GM06990 (cell line): ENCODE results near the gene MCM3AP.

ENCODE experiments used
- DNase-seq: peaks from one replicate; pipeline ENCODE4 v3.0.0-alpha.2; 2011; ENCODE audit not compliant: insufficient read length; ENCODE audit errors: extremely low read depth
- H3K27me3 ChIP-seq: replicated peaks from 2 replicates; pipeline ENCODE4 v1.6.0; 2011; ENCODE audit warnings: low read length; ENCODE audit not compliant: control insufficient read depth, insufficient read depth
- H3K36me3 ChIP-seq: 2 replicates; pipeline ENCODE4 v1.5.1; 2011; ENCODE audit warnings: low read length; ENCODE audit not compliant: control insufficient read depth, insufficient read depth
- H3K4me3 ChIP-seq: replicated peaks from 2 replicates; pipeline ENCODE4 v1.5.1; 2011; ENCODE audit warnings: low read depth, mild to moderate bottlenecking, control low read depth, low read length
- CTCF ChIP-seq: IDR thresholded peaks from 2 replicates; pipeline ENCODE4 v1.5.1; 2011; ENCODE audit warnings: low read length, control low read depth, mild to moderate bottlenecking, inconsistent platforms; ENCODE audit not compliant: insufficient read depth, poor library complexity, severe bottlenecking

Gene MCM3AP

GRCh38 chr21:46210378-46211136 lies 74.9 kb downstream of the MCM3AP start:
- H3K36me3 ChIP-seq: peaks cover 10% of the 10 kb centered on the region
- no peak for TF ChIP-seq CTCF
- no peak for DNase-seq
- no peak overlapping the region for H3K4me3 ChIP-seq
- no peaks in the 10 kb centered on the region for H3K27me3 ChIP-seq

GRCh38 chr21:46208761-46209721 lies 76.4 kb downstream of the MCM3AP start:
- no peaks in the 10 kb centered on the region for H3K27me3 ChIP-seq
- no peak for TF ChIP-seq CTCF
- no peak for DNase-seq
- peaks cover 10% of the 10 kb centered on the region for H3K36me3 ChIP-seq
- H3K4me3 ChIP-seq: no peak overlapping the region

- Histone ChIP-seq H3K36me3 (peaks cover 9% of the 10 kb centered on the region), H3K27me3 (no peaks in the 10 kb centered on the region), H3K4me3 (no peak overlapping the region)
- DNase-seq: no peak
- no peak for TF ChIP-seq CTCF
These were observed 77.4 kb downstream of the MCM3AP start for GRCh38 chr21:46207920-46208591.

GRCh38 chr21:46207006-46207919 lies 78.1 kb downstream of the MCM3AP start:
- Histone ChIP-seq H3K27me3 (no peaks in the 10 kb centered on the region), H3K4me3 (no peak overlapping the region), H3K36me3 (peaks cover 8% of the 10 kb centered on the region)
- TF ChIP-seq CTCF: no peak
- DNase-seq: no peak
